K562 (cell line): ENCODE measurements around the gene ACSF2. TPM values are rescaled to one million over a fixed set of nuclear protein-coding genes. Genes with fewer than 3 reads are reported as not detected.

Experiments
- ATAC-seq: fragments of 200-7000 bp; cut with Tn5 transposase; 3 replicates; pipeline ENCODE4 v1.9.1; 2020; ENCODE audit warnings: moderate library complexity
- BruUV-seq: library from RNA; stranded (reverse); fragments of 400-500 nt; replicated peaks from 2 replicates; lab custom pipeline; 2021; lab: Mats Ljungman, UMichigan
- CTCF ChIA-PET: fragments of 300-600 bp; formaldehyde crosslinking; extraction: SDS; loops from one replicate; lab custom pipeline; 2021; ENCODE audit warnings: low intra/inter-chr PET ratio; lab: Yijun Ruan, JAX
- POLR2A ChIA-PET: fragments of 300-600, 350-650 bp; sonication (Branson Sonifier 250); formaldehyde crosslinking; extraction: SDS; loops from one replicate; lab custom pipeline; 2021; ENCODE audit warnings: antibody characterized with exemption, inconsistent platforms; lab: Yijun Ruan, JAX
- DNase-seq, 4 experiments: peaks; one replicate each; pipeline versions ENCODE4 v3.0.0 to v3.0.0-alpha.2; 2011 to 2018; ENCODE audit warnings: low spot score in 3 of 4, mixed read lengths in 3 of 4; ENCODE audit errors: extremely low read depth in 1 of 4
- FAIRE-seq: peaks from 2 replicates; lab custom pipeline; 2011; peaks lifted over from hg19 to GRCh38; lab: Jason Lieb, UNC
- H2AFZ ChIP-seq: 2 replicates; pipeline ENCODE4 v1.6.0; 2011; ENCODE audit warnings: low read depth, low read length, control low read depth, inconsistent platforms
- H3K27ac ChIP-seq: fragments of 200-600 bp; 3 replicates; pipeline ENCODE4 v1.8.0; 2011; ENCODE audit warnings: low read depth, mild to moderate bottlenecking, control low read depth, inconsistent platforms, low read length, moderate library complexity, mixed read lengths; ENCODE audit errors: extremely low read depth
- H3K27me3 ChIP-seq, 2 experiments: fragments of 300-600 bp in 1 of 2; 2 replicates in 1 of 2; 3 replicates in 1 of 2; pipeline versions ENCODE4 v1.6.0 to v1.8.0; 2011; ENCODE audit warnings: inconsistent platforms in 2 of 2, low read length in 2 of 2, mild to moderate bottlenecking in 1 of 2, mixed read lengths in 1 of 2, moderate library complexity in 1 of 2; ENCODE audit not compliant: control insufficient read depth in 2 of 2, insufficient read depth in 2 of 2
- H3K36me3 ChIP-seq: fragments of 300-600 bp; 3 replicates; pipeline ENCODE4 v1.8.0; 2011; ENCODE audit warnings: mild to moderate bottlenecking, low read length, inconsistent platforms; ENCODE audit not compliant: control insufficient read depth, insufficient read depth
- H3K4me1 ChIP-seq, 2 experiments: fragments of 200-600 bp in 1 of 2; replicated peaks in 1 of 2; 2 replicates in 1 of 2; 3 replicates in 1 of 2; pipeline versions ENCODE4 v1.5.1 to v1.8.0; 2011; ENCODE audit warnings: inconsistent platforms in 2 of 2, low read length in 2 of 2, mild to moderate bottlenecking in 1 of 2, mixed read lengths in 1 of 2, moderate library complexity in 1 of 2; ENCODE audit not compliant: control insufficient read depth in 2 of 2, insufficient read depth in 2 of 2
- H3K4me2 ChIP-seq: 2 replicates; pipeline ENCODE4 v1.6.1; 2011; ENCODE audit warnings: low read length, control low read depth, inconsistent platforms, mixed read lengths; ENCODE audit not compliant: insufficient read depth
- H3K4me3 ChIP-seq: fragments of 200-600 bp; sonication (generic), shearing (Covaris generic); 2 replicates; pipeline ENCODE4 v1.5.1; 2016; ENCODE audit warnings: control low read depth, inconsistent platforms
- H3K79me2 ChIP-seq: fragments of 200-600 bp; 3 replicates; pipeline ENCODE4 v1.8.0; 2011; ENCODE audit warnings: low read length, inconsistent platforms; ENCODE audit not compliant: control insufficient read depth, insufficient read depth
- H3K9ac ChIP-seq, 2 experiments: 2 replicates each; pipeline versions ENCODE4 v1.6.0 to v1.6.1; 2011; ENCODE audit warnings: low read depth in 2 of 2, low read length in 2 of 2, control low read depth in 1 of 2, inconsistent platforms in 1 of 2, mild to moderate bottlenecking in 1 of 2, mixed read lengths in 1 of 2; ENCODE audit not compliant: insufficient read depth in 1 of 2
- H3K9me1 ChIP-seq: one replicate; pipeline ENCODE4 v1.6.0; 2011; ENCODE audit warnings: inconsistent platforms, mild to moderate bottlenecking, low read length, moderate library complexity; ENCODE audit not compliant: control insufficient read depth, insufficient read depth
- H3K9me3 ChIP-seq: replicated peaks from 2 replicates; pipeline ENCODE4 v1.5.1; 2011; ENCODE audit warnings: low read depth, low read length, inconsistent platforms; ENCODE audit not compliant: control insufficient read depth, insufficient read depth
- H4K20me1 ChIP-seq: replicated peaks from 2 replicates; pipeline ENCODE4 v1.6.1; 2011; ENCODE audit warnings: low read length, inconsistent platforms, mixed read lengths; ENCODE audit not compliant: control insufficient read depth, insufficient read depth
- CREB1 ChIP-seq, 2 experiments: sonication (generic) in 1 of 2; formaldehyde crosslinking in 1 of 2; IDR thresholded peaks; 2 replicates each; pipeline versions ENCODE4 v1.6.1 to v1.8.0; 2012 to 2022; ENCODE audit warnings: inconsistent platforms in 1 of 2, mild to moderate bottlenecking in 1 of 2, missing genetic modification reagents in 1 of 2, moderate library complexity in 1 of 2
- KAT8 ChIP-seq: fragments of 450-650 bp; IDR thresholded peaks from 2 replicates; pipeline ENCODE4 v1.6.1; 2016; ENCODE audit warnings: low read depth, mild to moderate bottlenecking
- SOX6 ChIP-seq: fragments of 450-650 bp; IDR thresholded peaks from 2 replicates; pipeline ENCODE4 v1.6.1; 2014; ENCODE audit warnings: mild to moderate bottlenecking
- ZNF232 ChIP-seq: sonication (generic); formaldehyde crosslinking; IDR thresholded peaks from 2 replicates; pipeline ENCODE4 v1.8.0; 2022; ENCODE audit warnings: mild to moderate bottlenecking, missing genetic modification reagents
- ZNF431 ChIP-seq: sonication (generic); formaldehyde crosslinking; IDR thresholded peaks from 2 replicates; pipeline ENCODE4 v1.8.0; 2022; ENCODE audit warnings: mild to moderate bottlenecking, missing genetic modification reagents
- WGBS: fragments of 100-300 bp; shearing (Covaris generic); methylation state at CpG from one replicate; pipeline ENCODE4 v1.1.6; 2016; ENCODE audit warnings: low coverage, mixed read lengths; ENCODE audit not compliant: insufficient coverage; ENCODE audit errors: missing lambda C conversion rate; 5-methylcytosine and 5-hydroxymethylcytosine counted together
- in situ Hi-C: fragments of 300-500 bp; cut with MboI; formaldehyde crosslinking; loops from 4 replicates; pipeline ENCODE4 v1.15.0; 2018; ENCODE audit warnings: inconsistent platforms, mixed read lengths
- intact Hi-C: fragments of 100-400 bp; cut with micrococcal nuclease; formaldehyde crosslinking; loops from 2 replicates; pipeline ENCODE4 v1.14.2; 2022
- polyA plus RNA-seq, 8 experiments: library from polyadenylated mRNA; depleted of rRNA in 4 of 8; stranded (reverse) in 5 of 8; unstranded in 3 of 8; fragments of >200 nt; fragmentation: Nextera tagmentation in 2 of 8; fragmentation: Illumina TruSeq in 1 of 8; extraction: Ambion mirVana in 2 of 8; extraction: Trizol in 1 of 8; gene quantifications; 2 replicates each; pipeline versions ENCODE4 v1.2.1 to v1.2.3, GENCODE V29; 2011 to 2014; ENCODE audit warnings: inconsistent platforms in 1 of 8, missing spikeins in 1 of 8
- total RNA-seq, 7 experiments: library from RNA; depleted of rRNA in 6 of 7; stranded (reverse); fragments of >200 nt in 6 of 7; fragmentation: Illumina TruSeq in 2 of 7; extraction: Trizol in 2 of 7; gene quantifications; 2 replicates each; pipeline versions ENCODE4 v1.2.1 to v1.2.3, GENCODE V29; 2011 to 2021; ENCODE audit warnings: low replicate concordance in 1 of 7
- TF ChIP-seq, protein P1 (sequence below): fragments of 450-650 bp; formaldehyde crosslinking; IDR thresholded peaks from 2 replicates; pipeline ENCODE4 v1.4.0; 2020; ENCODE audit warnings: mild to moderate bottlenecking
- TF ChIP-seq, protein P2 (sequence below): fragments of 250-450 bp; sonication (Bioruptor Pico); IDR thresholded peaks from 2 replicates; pipeline ENCODE4 v1.4.0; 2020; ENCODE audit warnings: mild to moderate bottlenecking, moderate library complexity, borderline replicate concordance

Gene ACSF2
- total and polyA plus RNA-seq, 9 of the 15 experiments (the other 6 are each of a cell fraction or from before 2014, with no cell fraction given): 0.89 to 6.1 (median 3.5) TPM

- no peak overlapping the region for H3K9ac ChIP-seq
- H4K20me1 ChIP-seq: peaks cover 14% of the 10 kb centered on the region
- no peak for TF ChIP-seq CREB1 (IDR thresholded peaks at IDR 0.05)
- TF ChIP-seq CREB1 (CRISPR knock-in tag; IDR thresholded peaks at IDR 0.05): no peak
- no peak for TF ChIP-seq ZNF232 (CRISPR knock-in tag)
- TF ChIP-seq, protein P1, sequence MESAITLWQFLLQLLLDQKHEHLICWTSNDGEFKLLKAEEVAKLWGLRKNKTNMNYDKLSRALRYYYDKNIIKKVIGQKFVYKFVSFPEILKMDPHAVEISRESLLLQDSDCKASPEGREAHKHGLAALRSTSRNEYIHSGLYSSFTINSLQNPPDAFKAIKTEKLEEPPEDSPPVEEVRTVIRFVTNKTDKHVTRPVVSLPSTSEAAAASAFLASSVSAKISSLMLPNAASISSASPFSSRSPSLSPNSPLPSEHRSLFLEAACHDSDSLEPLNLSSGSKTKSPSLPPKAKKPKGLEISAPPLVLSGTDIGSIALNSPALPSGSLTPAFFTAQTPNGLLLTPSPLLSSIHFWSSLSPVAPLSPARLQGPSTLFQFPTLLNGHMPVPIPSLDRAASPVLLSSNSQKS (CRISPR knock-in tag): no peak
- no peak for TF ChIP-seq ZNF431
- no peak for TF ChIP-seq KAT8
- no peak for TF ChIP-seq SOX6
- TF ChIP-seq, protein P2, sequence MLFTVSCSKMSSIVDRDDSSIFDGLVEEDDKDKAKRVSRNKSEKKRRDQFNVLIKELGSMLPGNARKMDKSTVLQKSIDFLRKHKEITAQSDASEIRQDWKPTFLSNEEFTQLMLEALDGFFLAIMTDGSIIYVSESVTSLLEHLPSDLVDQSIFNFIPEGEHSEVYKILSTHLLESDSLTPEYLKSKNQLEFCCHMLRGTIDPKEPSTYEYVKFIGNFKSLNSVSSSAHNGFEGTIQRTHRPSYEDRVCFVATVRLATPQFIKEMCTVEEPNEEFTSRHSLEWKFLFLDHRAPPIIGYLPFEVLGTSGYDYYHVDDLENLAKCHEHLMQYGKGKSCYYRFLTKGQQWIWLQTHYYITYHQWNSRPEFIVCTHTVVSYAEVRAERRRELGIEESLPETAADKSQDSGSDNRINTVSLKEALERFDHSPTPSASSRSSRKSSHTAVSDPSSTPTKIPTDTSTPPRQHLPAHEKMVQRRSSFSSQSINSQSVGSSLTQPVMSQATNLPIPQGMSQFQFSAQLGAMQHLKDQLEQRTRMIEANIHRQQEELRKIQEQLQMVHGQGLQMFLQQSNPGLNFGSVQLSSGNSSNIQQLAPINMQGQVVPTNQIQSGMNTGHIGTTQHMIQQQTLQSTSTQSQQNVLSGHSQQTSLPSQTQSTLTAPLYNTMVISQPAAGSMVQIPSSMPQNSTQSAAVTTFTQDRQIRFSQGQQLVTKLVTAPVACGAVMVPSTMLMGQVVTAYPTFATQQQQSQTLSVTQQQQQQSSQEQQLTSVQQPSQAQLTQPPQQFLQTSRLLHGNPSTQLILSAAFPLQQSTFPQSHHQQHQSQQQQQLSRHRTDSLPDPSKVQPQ (CRISPR knock-in tag): no peak
- TF ChIP-seq, all 486 proteins: peak for 0
- CTCF ChIA-PET: no interaction called here
- FAIRE-seq (no peak), ATAC-seq (no peak), DNase-seq (no peak)
- intact Hi-C loops (no loop called here), in situ Hi-C loops (no loop called here)
- no TSS peak for BruUV-seq
- Histone ChIP-seq H3K4me1 (peaks cover 0 to 25% of the 10 kb centered on the region in 2 experiments; a peak in 2 of 5 replicates), H3K27ac (no peak overlapping the region), H3K27me3 (peaks cover 24 to 84% of the 10 kb centered on the region in 2 experiments; a peak in 4 of 5 replicates), H3K9me3 (no peaks in the 10 kb centered on the region), H2AFZ (no peak overlapping the region), H3K79me2 (no peaks in the 10 kb centered on the region), H3K4me2 (no peak overlapping the region), H3K36me3 (no peaks in the 10 kb centered on the region), H3K9me1 (no peaks in the 10 kb centered on the region), H3K4me3 (no peak overlapping the region)
- POLR2A ChIA-PET: no interaction called here
- WGBS: 6% methylated on average over 7 of the region's 7 CpGs
Observed at GRCh38 chr17:50467114-50467854, 41.3 kb downstream of the ACSF2 start.
